Ectodermal cell (in vitro differentiated cells): ENCODE data around the gene SLC19A3. TPM values are rescaled to one million over a fixed set of nuclear protein-coding genes. Genes with fewer than 3 reads are reported as not detected.
"Not testable (repeated sequence)": the region's sequence is repeated elsewhere in the genome, so short reads cannot be mapped to it uniquely, and the experiment has no call there.

ENCODE experiments used
- H3K27ac ChIP-seq: 2 replicates; pipeline ENCODE4 v1.7.0; 2013; ENCODE audit warnings: mild to moderate bottlenecking, low read depth, low read length; ENCODE audit not compliant: insufficient read depth, poor library complexity, severe bottlenecking
- H3K27me3 ChIP-seq: 2 replicates; pipeline ENCODE4 v1.7.0; 2013; ENCODE audit warnings: mild to moderate bottlenecking, low read length; ENCODE audit not compliant: insufficient read depth, control insufficient read depth, poor library complexity, severe bottlenecking
- H3K36me3 ChIP-seq: one replicate; pipeline ENCODE4 v1.7.0; 2013; ENCODE audit warnings: low read length; ENCODE audit not compliant: control insufficient read depth, insufficient read depth
- H3K4me1 ChIP-seq: one replicate; pipeline ENCODE4 v1.7.0; 2013; ENCODE audit warnings: low read length; ENCODE audit not compliant: control insufficient read depth, insufficient read depth
- H3K4me3 ChIP-seq: 2 replicates; pipeline ENCODE4 v1.7.0; 2013; ENCODE audit warnings: low read depth, low read length, control low read depth; ENCODE audit not compliant: insufficient read depth
- H3K9me3 ChIP-seq: 2 replicates; pipeline ENCODE4 v1.7.0; 2013; ENCODE audit warnings: mild to moderate bottlenecking, low read length, moderate library complexity; ENCODE audit not compliant: control insufficient read depth
- WGBS, 2 experiments: methylation state at CpG; one replicate each; pipeline ENCODE4 v1.1.7; 2013; ENCODE audit warnings: missing lambda C conversion rate in 2 of 2; 5-methylcytosine and 5-hydroxymethylcytosine counted together
- polyA plus RNA-seq, 4 experiments: library from polyadenylated mRNA; stranded (reverse); fragments of 50-300 nt; gene quantifications; one replicate each; pipeline ENCODE4 v1.2.3, GENCODE V29; 2013

SLC19A3 gene
- polyA plus RNA-seq (2013, experiment 1 of 4), result 0.78 TPM
- polyA plus RNA-seq (2013, experiment 2 of 4), result 0.89 TPM
- polyA plus RNA-seq (2013, experiment 3 of 4), result 0.96 TPM
- polyA plus RNA-seq (2013, experiment 4 of 4), result 0.61 TPM

DNA sequence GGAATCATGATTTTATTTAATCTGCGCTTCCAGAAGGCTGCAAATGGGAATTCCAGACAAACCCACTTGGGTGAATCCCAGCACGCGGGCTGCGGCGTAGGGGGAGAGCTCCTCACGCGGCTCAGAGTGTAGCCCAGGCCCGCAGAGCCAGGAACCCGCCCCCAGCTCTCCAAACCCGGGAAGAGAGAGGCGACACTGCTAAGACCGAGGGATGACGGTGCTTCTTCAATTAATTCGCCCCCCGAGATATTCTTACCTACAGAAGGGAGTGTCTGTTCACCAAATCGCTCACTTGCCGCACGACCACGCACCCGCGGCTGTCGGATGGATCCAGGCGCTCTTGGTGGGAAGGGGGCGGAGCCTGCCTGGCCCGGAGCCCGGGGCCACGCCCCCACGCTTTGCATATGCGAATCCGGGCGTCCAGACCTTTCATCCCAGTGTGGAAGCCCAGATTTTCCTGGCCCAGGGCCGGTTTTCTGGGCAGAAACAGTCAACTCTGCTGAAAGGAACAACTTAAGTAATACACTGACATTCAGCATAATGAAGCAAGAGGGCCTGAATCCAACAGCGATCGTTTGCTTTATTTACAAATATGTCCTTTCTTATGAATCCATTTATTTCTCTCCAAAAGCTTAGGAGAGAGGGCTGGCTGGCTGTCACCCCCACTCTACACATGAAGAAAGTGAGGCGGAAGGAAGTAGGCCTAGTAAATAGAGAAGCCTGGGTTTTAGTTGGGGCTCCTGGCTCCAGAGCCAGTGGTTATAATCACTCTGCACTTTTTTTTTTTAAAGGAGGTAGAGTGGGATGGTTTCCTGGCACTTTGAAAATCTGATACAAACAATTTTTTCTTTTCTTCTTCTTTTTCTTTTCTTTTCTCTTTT, at the start of gene SLC19A3:
TSS of gene SLC19A3 (minus strand) at position 342 of the 881 bp plus-strand sequence. CDS start 15,710 bp downstream, outside the sequence.
- Histone ChIP-seq H3K27me3 (peaks cover 11% of the 10 kb centered on the region), H3K4me1 (peaks cover 4% of the 10 kb centered on the region), H3K36me3 (no peaks in the 10 kb centered on the region), H3K27ac (no peak within 1 kb of the TSS), H3K4me3 (peak within 1 kb of the TSS; percentile 41), H3K9me3 (no peaks in the 10 kb centered on the region)
- WGBS, 2 experiments, result 6 to 9% methylated on average over 34 to 35 of the region's 35 CpGs

DNA sequence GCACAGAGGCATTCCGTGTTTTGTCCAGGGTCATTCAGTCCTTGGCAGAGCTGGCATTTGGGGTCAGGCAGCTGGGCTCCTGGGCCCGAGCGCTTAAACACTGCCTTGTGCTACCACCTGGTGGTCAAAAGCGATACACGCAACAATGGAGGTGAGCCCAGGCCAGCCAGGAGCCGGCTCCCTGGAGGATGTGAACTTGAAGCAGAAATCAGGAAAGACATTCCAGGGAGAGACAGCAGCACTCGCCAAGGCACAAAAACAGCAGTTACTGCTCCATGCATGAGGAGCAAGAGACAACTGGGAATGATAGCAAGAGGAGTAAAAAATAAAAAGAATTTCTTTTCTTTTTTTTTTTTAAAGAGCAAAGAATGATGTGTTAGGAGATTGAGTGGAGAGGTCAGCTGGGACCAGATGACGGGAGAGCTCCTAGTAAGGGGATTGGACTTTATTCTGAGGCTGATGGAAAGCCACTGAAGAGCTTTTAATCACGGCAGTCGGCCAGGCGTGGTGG, 48.6 kb upstream of the SLC19A3 start:
- WGBS, 2 experiments, result 38 to 41% methylated on average over 11 of the region's 11 CpGs
- H3K27ac ChIP-seq, result no peak overlapping the region
- H3K27me3 ChIP-seq, result no peaks in the 10 kb centered on the region
- H3K4me3 ChIP-seq, result no peak overlapping the region
- no peaks in the 10 kb centered on the region for H3K9me3 ChIP-seq
- H3K36me3 ChIP-seq, result no peaks in the 10 kb centered on the region
- no peaks in the 10 kb centered on the region for H3K4me1 ChIP-seq

GRCh38 chr2:227765788-227766372, 48.1 kb upstream of the SLC19A3 start:
- H3K27me3 ChIP-seq, result no peaks in the 10 kb centered on the region
- H3K36me3 ChIP-seq, result no peaks in the 10 kb centered on the region
- no peak overlapping the region for H3K27ac ChIP-seq
- 54 to 63% methylated on average over 4 of the region's 4 CpGs for WGBS, 2 experiments
- no peaks in the 10 kb centered on the region for H3K4me1 ChIP-seq
- H3K9me3 ChIP-seq, result no peaks in the 10 kb centered on the region
- H3K4me3 ChIP-seq, result no peak overlapping the region

DNA sequence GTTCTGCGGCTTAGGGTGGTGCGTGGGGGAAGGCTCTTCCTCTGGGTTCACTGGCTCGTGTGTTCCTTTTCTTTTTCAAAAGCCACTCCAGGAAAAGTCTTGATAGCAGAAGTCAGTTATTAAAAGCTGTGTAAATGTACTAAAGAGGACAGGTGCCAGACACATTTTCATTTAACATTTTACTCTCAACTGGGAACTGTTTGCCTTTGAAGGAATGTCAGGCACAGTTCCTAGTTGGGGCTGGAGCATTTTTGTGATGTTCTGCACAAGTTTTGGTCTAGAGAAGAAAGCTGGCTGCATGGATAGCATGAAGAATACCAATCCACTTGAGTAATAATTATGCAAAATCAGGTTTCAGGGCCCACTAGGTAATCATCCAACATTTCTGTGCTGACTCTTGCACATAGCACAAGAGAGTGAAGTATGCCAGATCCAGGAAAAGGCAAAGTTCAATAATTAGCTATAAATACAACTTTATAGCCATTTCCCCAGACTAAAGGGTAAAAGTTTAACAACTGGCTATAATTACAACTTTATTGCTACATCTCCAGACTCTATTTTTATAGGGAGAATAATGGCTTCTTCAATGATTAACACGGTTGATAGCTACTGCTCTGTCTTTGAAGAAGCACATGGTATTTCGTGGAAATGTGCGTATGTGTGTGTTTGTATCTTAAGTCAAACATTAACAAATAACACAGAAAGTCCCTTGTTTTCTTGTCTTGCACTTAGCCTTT, 44.1 kb upstream of the SLC19A3 start:
- H3K27ac ChIP-seq, result no peak overlapping the region
- H3K4me1 ChIP-seq, result no peaks in the 10 kb centered on the region
- no peaks in the 10 kb centered on the region for H3K36me3 ChIP-seq
- H3K27me3 ChIP-seq, result no peaks in the 10 kb centered on the region
- H3K9me3 ChIP-seq, result no peaks in the 10 kb centered on the region
- no peak overlapping the region for H3K4me3 ChIP-seq
- 90 to 93% methylated on average over 3 to 6 of the region's 6 CpGs for WGBS, 2 experiments

DNA sequence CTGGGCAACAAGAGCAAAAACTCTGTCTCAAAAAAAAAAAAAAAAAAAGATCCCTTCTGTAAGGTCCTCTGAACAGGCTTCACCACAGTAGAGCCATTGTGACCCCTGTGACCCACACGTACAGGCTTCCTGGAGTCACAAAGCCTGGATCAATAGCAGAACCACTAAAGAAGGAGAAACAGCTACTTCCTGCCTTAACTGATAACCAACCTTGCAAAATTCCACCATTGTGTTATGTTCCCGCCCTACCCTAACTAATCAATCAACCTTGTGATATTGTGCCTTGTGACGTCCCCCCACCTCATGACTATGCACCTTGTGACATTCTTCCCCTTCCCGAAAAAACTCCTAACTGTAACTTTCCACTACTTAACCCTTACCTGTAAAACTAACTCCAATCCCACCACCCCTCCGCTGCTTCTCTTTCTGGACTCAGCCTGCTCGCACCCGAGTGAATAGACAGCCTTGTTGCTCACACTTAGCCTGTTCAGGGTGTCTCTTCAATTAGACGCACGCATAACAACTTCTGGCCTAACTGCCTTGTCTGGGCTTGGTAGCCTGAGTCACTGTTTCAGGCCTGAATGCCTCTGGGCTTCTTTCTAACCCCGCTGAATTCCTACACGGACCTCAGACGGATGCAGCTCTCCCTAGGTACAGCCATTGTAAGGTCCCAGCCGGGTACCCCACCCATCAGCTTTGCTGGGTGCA, 41.7 kb upstream of the SLC19A3 start:
- Histone ChIP-seq H3K36me3 (no peaks in the 10 kb centered on the region), H3K27ac (no peak overlapping the region), H3K27me3 (no peaks in the 10 kb centered on the region), H3K4me3 (no peak overlapping the region), H3K4me1 (no peaks in the 10 kb centered on the region), H3K9me3 (no peaks in the 10 kb centered on the region)
- 69 to 71% methylated on average over 13 of the region's 13 CpGs for WGBS, 2 experiments

DNA sequence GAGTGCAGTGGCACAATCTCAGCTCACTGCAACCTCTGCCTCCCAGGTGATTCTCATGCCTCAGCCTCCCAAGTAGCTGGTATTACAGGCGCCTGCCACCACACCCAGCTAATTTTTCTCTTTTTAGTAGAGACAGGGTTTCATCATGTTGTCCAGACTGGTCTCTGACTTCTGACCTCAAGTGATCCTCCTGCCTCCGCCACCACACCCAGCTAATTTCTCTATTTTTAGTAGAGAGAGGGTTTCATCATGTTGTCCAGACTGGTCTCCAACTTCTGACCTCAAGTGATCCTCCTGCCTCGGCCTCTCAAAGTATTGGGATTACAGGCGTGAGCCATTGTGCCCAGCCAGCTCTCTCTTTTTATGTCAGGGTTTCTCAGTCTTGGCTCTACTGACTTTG, 38.4 kb upstream of the SLC19A3 start:
- not testable (repeated sequence) for H3K9me3 ChIP-seq, H3K4me3 ChIP-seq, H3K36me3 ChIP-seq, H3K4me1 ChIP-seq, H3K27ac ChIP-seq, H3K27me3 ChIP-seq
- WGBS, 2 experiments, result 59 to 72% methylated on average over 3 to 4 of the region's 4 CpGs

GRCh38 chr2:227748079-227748478, 30.3 kb upstream of the SLC19A3 start:
- no peaks in the 10 kb centered on the region for H3K9me3 ChIP-seq
- no peaks in the 10 kb centered on the region for H3K4me1 ChIP-seq
- no peak overlapping the region for H3K4me3 ChIP-seq
- H3K27me3 ChIP-seq, result no peaks in the 10 kb centered on the region
- no peaks in the 10 kb centered on the region for H3K36me3 ChIP-seq
- H3K27ac ChIP-seq, result no peak overlapping the region
- 64% methylated on average over 6 of the region's 6 CpGs for WGBS, 2 experiments

DNA sequence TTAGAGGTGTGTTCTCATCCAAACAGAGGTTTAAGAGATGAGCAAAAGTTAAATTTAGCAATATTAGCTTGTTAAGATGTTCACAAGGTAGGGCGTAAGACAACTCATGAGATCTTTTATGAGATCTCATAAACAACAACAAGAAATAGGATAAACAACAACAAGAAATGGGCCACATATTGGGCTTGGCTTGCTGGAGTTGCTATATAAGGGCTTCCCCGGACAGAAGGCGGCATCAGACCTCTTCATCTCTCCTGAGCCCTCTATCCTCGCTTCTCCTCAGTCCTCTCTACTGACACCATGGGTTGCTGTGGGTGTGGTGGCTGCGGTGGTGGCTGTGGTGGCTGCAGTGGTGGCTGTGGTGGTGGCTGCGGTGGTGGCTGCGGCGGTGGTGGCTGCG, 27.8 kb upstream of the SLC19A3 start, which contains the start of gene SCYGR8:
TSS of gene SCYGR8 (plus strand) at position 301 of the 400 bp plus-strand sequence. CDS start at position 301, 0 bp downstream.
- no peaks in the 10 kb centered on the region for H3K4me1 ChIP-seq
- H3K36me3 ChIP-seq, result no peaks in the 10 kb centered on the region
- H3K27ac ChIP-seq, result no peak within 1 kb of the TSS
- H3K27me3 ChIP-seq, result no peaks in the 10 kb centered on the region
- H3K9me3 ChIP-seq, result no peaks in the 10 kb centered on the region
- WGBS, 2 experiments, result 79 to 98% methylated on average over 3 to 7 of the region's 9 CpGs
- H3K4me3 ChIP-seq, result no peak within 1 kb of the TSS

GRCh38 chr2:227740705-227741104, 22.9 kb upstream of the SLC19A3 start:
- not testable (repeated sequence) for H3K9me3 ChIP-seq, H3K4me1 ChIP-seq, H3K27ac ChIP-seq, H3K36me3 ChIP-seq, H3K27me3 ChIP-seq, H3K4me3 ChIP-seq
- WGBS, 2 experiments, result 60 to 65% methylated on average over 6 to 7 of the region's 7 CpGs
